Gastrocnemius medialis (tissue), 4 donors: Measurements from ENCODE around the gene NCL.

Experiments used
- POLR2A ChIP-seq, 2 donors: fragments of 450-650 bp; IDR thresholded peaks; one replicate each; pipeline ENCODE4 v1.6.1; 2017; ENCODE audit warnings: antibody characterized with exemption in 2 of 2, mild to moderate bottlenecking in 2 of 2, moderate library complexity in 2 of 2
- TF ChIP-seq, protein P1 (sequence below), 5 experiments: fragments of 450-650 bp in 3 of 5; fragments of 200-600 bp in 2 of 5; sonication (generic) in 2 of 5; IDR thresholded peaks in 4 of 5; conservative IDR thresholded peaks in 1 of 5; 1 replicate in 4 of 5; 2 replicates in 1 of 5; pipeline ENCODE4 v1.5.1; 2016 to 2019; ENCODE audit warnings: antibody characterized with exemption in 5 of 5, mild to moderate bottlenecking in 3 of 5, moderate library complexity in 3 of 5

DNA sequence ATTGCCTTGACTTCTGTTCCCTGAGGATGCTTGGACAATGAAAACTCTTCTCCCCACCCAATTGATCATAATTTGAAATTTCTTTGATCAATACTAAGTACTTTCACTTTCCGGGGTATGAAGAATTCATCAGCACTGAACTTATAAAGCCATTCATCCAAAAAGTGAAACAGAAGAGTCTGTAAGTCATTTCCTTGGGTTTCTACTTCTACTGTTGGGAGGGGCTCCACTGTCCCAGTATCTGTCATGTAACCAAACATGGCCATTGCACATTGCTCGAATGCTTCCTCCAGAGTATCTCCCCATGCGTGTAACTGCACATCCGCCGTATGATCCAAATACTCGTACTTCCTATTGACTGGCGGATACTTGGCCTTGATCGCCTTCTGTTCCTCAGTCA, 30.3 kb downstream of the NCL start:
- TF ChIP-seq, protein P1, sequence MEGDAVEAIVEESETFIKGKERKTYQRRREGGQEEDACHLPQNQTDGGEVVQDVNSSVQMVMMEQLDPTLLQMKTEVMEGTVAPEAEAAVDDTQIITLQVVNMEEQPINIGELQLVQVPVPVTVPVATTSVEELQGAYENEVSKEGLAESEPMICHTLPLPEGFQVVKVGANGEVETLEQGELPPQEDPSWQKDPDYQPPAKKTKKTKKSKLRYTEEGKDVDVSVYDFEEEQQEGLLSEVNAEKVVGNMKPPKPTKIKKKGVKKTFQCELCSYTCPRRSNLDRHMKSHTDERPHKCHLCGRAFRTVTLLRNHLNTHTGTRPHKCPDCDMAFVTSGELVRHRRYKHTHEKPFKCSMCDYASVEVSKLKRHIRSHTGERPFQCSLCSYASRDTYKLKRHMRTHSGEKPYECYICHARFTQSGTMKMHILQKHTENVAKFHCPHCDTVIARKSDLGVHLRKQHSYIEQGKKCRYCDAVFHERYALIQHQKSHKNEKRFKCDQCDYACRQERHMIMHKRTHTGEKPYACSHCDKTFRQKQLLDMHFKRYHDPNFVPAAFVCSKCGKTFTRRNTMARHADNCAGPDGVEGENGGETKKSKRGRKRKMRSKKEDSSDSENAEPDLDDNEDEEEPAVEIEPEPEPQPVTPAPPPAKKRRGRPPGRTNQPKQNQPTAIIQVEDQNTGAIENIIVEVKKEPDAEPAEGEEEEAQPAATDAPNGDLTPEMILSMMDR (IDR thresholded peaks at IDR 0.05 in 4 of 5, conservative IDR thresholded peaks at IDR 0.05 in 1 of 5), result no peak
- no peak for TF ChIP-seq POLR2A (IDR thresholded peaks at IDR 0.05)
